Activated CD4-positive, alpha-beta memory T cell treated with anti-CD3 and anti-CD28 coated beads for 36 hours (primary cell): Measurements from ENCODE around the gene SH2D7. TPM values are rescaled to one million over a fixed set of nuclear protein-coding genes. Genes with fewer than 3 reads are reported as not detected.

Source experiments
- CTCF ChIA-PET: fragments of 350-600 bp; sonication (Branson Sonifier 250); formaldehyde crosslinking; loops from one replicate; lab custom pipeline; 2021; ENCODE audit warnings: antibody characterized with exemption, inconsistent platforms; lab: Charles Lee
- POLR2A ChIA-PET: fragments of 350-600 bp; sonication (Branson Sonifier 250); formaldehyde crosslinking; loops from one replicate; lab custom pipeline; 2021; ENCODE audit warnings: antibody characterized with exemption; lab: Charles Lee
- DNase-seq: peaks from one replicate; pipeline ENCODE4 v3.0.0-alpha.2; 2020
- H3K27ac Mint-ChIP-seq: one replicate; pipeline ENCODE4 v1.8.0; 2021; ENCODE audit warnings: mixed read lengths
- H3K27me3 Mint-ChIP-seq: one replicate; pipeline ENCODE4 v1.8.0; 2021; ENCODE audit warnings: mixed read lengths
- H3K36me3 Mint-ChIP-seq: one replicate; pipeline ENCODE4 v1.8.0; 2021; ENCODE audit warnings: mixed read lengths
- H3K4me1 Mint-ChIP-seq: one replicate; pipeline ENCODE4 v1.8.0; 2021; ENCODE audit warnings: low read depth, mixed read lengths
- H3K4me3 Mint-ChIP-seq: one replicate; pipeline ENCODE4 v1.8.0; 2021; ENCODE audit warnings: mild to moderate bottlenecking, mixed read lengths
- H3K9me3 Mint-ChIP-seq: one replicate; pipeline ENCODE4 v1.8.0; 2021; ENCODE audit warnings: mixed read lengths
- intact Hi-C: fragments of 100-400 bp; cut with micrococcal nuclease; formaldehyde crosslinking; loops from one replicate; pipeline ENCODE4 v1.15.1; 2023
- total RNA-seq, 2 experiments: library from RNA; stranded (reverse); gene quantifications; one replicate each; pipeline ENCODE4 v1.2.3, GENCODE V29; 2021

Gene SH2D7
- total RNA-seq, 2 experiments from 2014 or later = not detected

DNA sequence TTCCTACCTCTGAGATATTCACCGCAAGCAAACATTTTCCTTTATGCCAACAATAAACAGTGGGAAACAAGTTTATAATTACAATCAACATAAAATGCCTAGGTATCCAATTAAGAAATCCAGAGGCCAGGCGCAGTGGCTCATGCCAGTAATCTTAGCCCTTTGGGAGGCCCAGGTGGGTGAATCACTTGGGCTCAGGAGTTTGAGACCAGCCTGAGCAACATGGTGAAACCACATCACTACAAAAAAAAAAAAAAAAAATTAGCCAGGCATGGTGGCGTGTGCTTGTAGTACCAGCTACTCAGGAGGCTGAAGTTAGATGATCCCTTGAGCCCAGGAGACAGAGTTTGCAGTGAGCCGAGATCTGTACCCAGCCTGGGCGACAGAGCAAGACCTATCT is 32.1 kb upstream of the SH2D7 start:
- Mint-ChIP-seq H3K4me3 (no peak overlapping the region), H3K4me1 (peaks cover 59% of the 10 kb centered on the region), H3K36me3 (peaks cover 2% of the 10 kb centered on the region), H3K27ac (peak overlapping the region; percentile 88), H3K27me3 (no peaks in the 10 kb centered on the region), H3K9me3 (no peaks in the 10 kb centered on the region)
- DNase-seq = peak; percentile 62
- intact Hi-C loops = no loop called here
- CTCF ChIA-PET = interaction anchor here (1.2 to 2.0 kb wide), 2 partner anchors 10 to 101 kb away, joined by 4 to 12 read pairs; no protein-coding TSS in a partner anchor
- POLR2A ChIA-PET = interaction anchor here (1.9 to 2.1 kb wide), 2 partner anchors 10 to 26 kb away, joined by 5 to 14 read pairs; no protein-coding TSS in a partner anchor

DNA sequence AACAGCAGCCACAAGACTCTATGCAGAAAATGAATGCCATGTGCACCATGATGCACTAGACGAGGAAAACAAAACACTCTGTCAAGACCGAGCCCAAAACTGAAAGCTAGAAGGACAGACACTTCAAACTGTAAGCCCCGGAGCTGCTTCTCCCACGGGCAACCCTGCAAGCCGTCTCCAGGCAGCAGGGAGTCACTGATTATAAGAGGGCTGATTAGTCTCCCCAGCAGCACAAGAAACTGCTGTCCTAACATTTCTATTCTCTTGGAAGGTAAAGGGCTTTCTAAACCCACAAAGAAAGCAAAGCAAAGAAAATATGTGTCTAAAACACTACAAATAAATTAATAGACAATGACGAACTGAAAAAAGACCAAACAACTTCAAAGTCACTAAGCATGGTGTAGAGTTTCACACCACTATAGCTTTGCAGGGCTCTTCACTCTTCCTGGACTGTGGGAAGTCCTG is 30.4 kb upstream of the SH2D7 start:
- H3K27me3 Mint-ChIP-seq = no peaks in the 10 kb centered on the region
- peak; percentile 61 for DNase-seq
- peaks cover 42% of the 10 kb centered on the region for H3K4me1 Mint-ChIP-seq
- no peaks in the 10 kb centered on the region for H3K36me3 Mint-ChIP-seq
- H3K9me3 Mint-ChIP-seq = no peaks in the 10 kb centered on the region
- CTCF ChIA-PET = interaction anchor here (0.6 to 2.5 kb wide), 8 partner anchors 9 to 103 kb away, joined by 3 to 13 read pairs (median 6); no protein-coding TSS in a partner anchor
- POLR2A ChIA-PET = interaction anchor here (1.6 to 2.1 kb wide), 3 partner anchors 11 to 26 kb away, joined by 5 to 15 read pairs (median 7); no protein-coding TSS in a partner anchor
- peak overlapping the region; percentile 50 for H3K4me3 Mint-ChIP-seq
- peak overlapping the region; percentile 69 for H3K27ac Mint-ChIP-seq
- intact Hi-C loops = no loop called here

DNA sequence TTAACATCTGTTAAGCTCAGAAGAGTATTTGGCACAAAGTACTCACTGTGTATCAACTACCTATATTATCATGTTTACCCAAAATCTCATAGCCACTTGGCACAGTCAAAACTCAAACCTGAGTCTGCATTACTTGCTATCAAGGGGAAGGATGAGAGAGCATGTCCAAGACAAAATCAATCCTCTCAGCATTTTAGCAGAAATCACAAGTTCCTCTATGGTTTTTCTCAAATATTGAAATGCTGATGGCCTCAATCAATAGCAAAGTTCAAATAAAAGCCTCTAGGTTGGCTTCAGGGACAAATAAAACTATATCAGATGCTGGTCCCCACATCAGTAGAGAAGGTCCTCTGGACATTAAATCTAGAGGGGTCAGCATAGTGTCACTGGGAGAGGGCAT is 29.1 kb upstream of the SH2D7 start:
- no peaks in the 10 kb centered on the region for H3K27me3 Mint-ChIP-seq
- POLR2A ChIA-PET = interaction anchor here (1.7 to 2.1 kb wide), 2 partner anchors 12 to 16 kb away, joined by 5 to 15 read pairs; no protein-coding TSS in a partner anchor
- no peak for DNase-seq
- no peak overlapping the region for H3K4me3 Mint-ChIP-seq
- H3K9me3 Mint-ChIP-seq = no peaks in the 10 kb centered on the region
- CTCF ChIA-PET = interaction anchor here (0.8 to 2.5 kb wide), 5 partner anchors 11 to 104 kb away, joined by 3 to 13 read pairs (median 6); no protein-coding TSS in a partner anchor
- peak overlapping the region; percentile 16 for H3K27ac Mint-ChIP-seq
- no peaks in the 10 kb centered on the region for H3K36me3 Mint-ChIP-seq
- intact Hi-C loops = no loop called here
- peaks cover 32% of the 10 kb centered on the region for H3K4me1 Mint-ChIP-seq

DNA sequence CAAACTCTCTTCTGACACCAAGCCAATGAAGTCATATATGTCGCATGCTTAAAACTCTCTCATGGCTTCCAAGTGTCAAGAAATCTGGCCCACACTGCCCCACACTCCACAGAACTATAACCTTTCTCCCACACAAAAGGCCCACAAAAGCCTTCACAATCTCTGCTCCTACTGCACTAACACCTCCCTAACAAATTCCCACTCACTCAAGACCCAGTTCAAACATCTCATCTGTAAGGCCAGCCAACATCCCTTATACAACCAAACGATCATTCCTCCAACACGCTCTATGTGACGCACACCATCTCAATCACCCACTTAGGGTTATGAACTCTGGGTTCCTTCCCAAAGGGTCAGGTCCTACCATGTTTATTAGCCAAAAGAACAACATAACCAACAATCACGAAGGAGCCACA is 28.4 kb upstream of the SH2D7 start:
- CTCF ChIA-PET = no interaction called here
- H3K36me3 Mint-ChIP-seq = no peaks in the 10 kb centered on the region
- POLR2A ChIA-PET = no interaction called here
- no peaks in the 10 kb centered on the region for H3K9me3 Mint-ChIP-seq
- H3K4me1 Mint-ChIP-seq = peaks cover 25% of the 10 kb centered on the region
- H3K27me3 Mint-ChIP-seq = no peaks in the 10 kb centered on the region
- intact Hi-C loops = no loop called here
- DNase-seq = no peak
- H3K4me3 Mint-ChIP-seq = no peak overlapping the region
- H3K27ac Mint-ChIP-seq = no peak overlapping the region

GRCh38 chr15:78064544-78064943 is 27.8 kb upstream of the SH2D7 start:
- H3K4me3 Mint-ChIP-seq = no peak overlapping the region
- H3K4me1 Mint-ChIP-seq = peaks cover 19% of the 10 kb centered on the region
- POLR2A ChIA-PET = interaction anchor here (1.6 kb wide), 1 partner anchor 8 kb away, joined by 4 read pairs; no protein-coding TSS in a partner anchor
- H3K27me3 Mint-ChIP-seq = no peaks in the 10 kb centered on the region
- H3K36me3 Mint-ChIP-seq = no peaks in the 10 kb centered on the region
- no peaks in the 10 kb centered on the region for H3K9me3 Mint-ChIP-seq
- CTCF ChIA-PET = no interaction called here
- intact Hi-C loops = no loop called here
- H3K27ac Mint-ChIP-seq = no peak overlapping the region
- no peak for DNase-seq

DNA sequence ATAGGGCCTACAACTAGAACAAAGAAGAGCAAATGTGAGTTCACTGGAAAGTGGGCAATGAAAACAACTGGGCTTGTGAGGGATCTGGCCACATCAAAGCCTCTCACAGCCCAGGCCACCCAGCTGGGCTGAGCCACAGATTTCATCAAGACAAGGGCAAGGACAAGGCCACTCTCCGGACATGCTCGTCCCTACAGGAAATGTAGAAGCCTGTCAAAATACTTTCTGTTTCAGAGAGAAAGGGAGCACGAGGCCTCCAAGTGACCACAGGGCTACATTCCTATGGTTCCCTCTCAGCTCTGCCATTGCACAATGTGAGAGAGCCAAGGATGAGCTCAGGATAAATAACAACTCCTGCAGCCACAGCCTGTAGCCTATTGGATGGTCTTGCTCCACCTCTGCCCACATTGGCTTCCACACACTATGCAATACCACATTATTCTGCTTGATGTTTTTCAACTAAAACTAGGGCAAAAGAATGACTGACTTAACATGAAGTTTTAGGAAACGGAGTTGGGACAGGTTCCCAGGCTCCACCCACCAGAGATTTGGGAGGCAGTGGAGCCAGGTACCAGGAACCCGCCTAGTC is 27.0 kb upstream of the SH2D7 start:
- POLR2A ChIA-PET = interaction anchor here (0.8 to 1.6 kb wide), 5 partner anchors 8 to 36 kb away, joined by 3 to 4 read pairs (median 3); no protein-coding TSS in a partner anchor

GRCh38 chr15:78065973-78066946 is 26.1 kb upstream of the SH2D7 start:
- peaks cover under 1% of the 10 kb centered on the region for H3K36me3 Mint-ChIP-seq
- no peak overlapping the region for H3K27ac Mint-ChIP-seq
- intact Hi-C loops = no loop called here
- no peaks in the 10 kb centered on the region for H3K9me3 Mint-ChIP-seq
- no peaks in the 10 kb centered on the region for H3K27me3 Mint-ChIP-seq
- DNase-seq = no peak
- H3K4me1 Mint-ChIP-seq = peaks cover 11% of the 10 kb centered on the region
- ChIA-PET POLR2A (interaction anchor here (0.8 to 5.4 kb wide), 9 partner anchors 8 to 35 kb away, joined by 3 to 47 read pairs (median 3); no protein-coding TSS in a partner anchor), CTCF (interaction anchor here (0.9 to 4.4 kb wide), 5 partner anchors 16 to 42 kb away, joined by 3 to 40 read pairs (median 5); no protein-coding TSS in a partner anchor)
- H3K4me3 Mint-ChIP-seq = no peak overlapping the region

More for the DNA sequence above, 27.0 kb upstream of the SH2D7 start:
- Mint-ChIP-seq H3K4me1 (peaks cover 11% of the 10 kb centered on the region), H3K27me3 (no peaks in the 10 kb centered on the region), H3K4me3 (no peak overlapping the region), H3K27ac (no peak overlapping the region), H3K36me3 (no peaks in the 10 kb centered on the region), H3K9me3 (no peaks in the 10 kb centered on the region)
- no peak for DNase-seq
- intact Hi-C loops = no loop called here
- CTCF ChIA-PET = interaction anchor here (0.9 to 1.6 kb wide), 3 partner anchors 16 to 43 kb away, joined by 3 to 5 read pairs (median 4); no protein-coding TSS in a partner anchor

GRCh38 chr15:78067328-78068228 is 24.8 kb upstream of the SH2D7 start:
- H3K9me3 Mint-ChIP-seq = no peaks in the 10 kb centered on the region
- no peaks in the 10 kb centered on the region for H3K27me3 Mint-ChIP-seq
- ChIA-PET POLR2A (interaction anchor here (0.8 to 5.4 kb wide), 5 partner anchors 8 to 33 kb away, joined by 4 to 47 read pairs (median 6); no protein-coding TSS in a partner anchor), CTCF (interaction anchor here (0.9 to 4.4 kb wide), 11 partner anchors 11 to 109 kb away, joined by 3 to 40 read pairs (median 5); no protein-coding TSS in a partner anchor)
- no peak overlapping the region for H3K27ac Mint-ChIP-seq
- H3K36me3 Mint-ChIP-seq = peaks cover 3% of the 10 kb centered on the region
- intact Hi-C loops = loop anchor here (1.0 to 2.0 kb wide), 3 partner anchors 17 to 39 kb away; no protein-coding TSS in a partner anchor
- no peak for DNase-seq
- no peak overlapping the region for H3K4me3 Mint-ChIP-seq
- peaks cover 16% of the 10 kb centered on the region for H3K4me1 Mint-ChIP-seq

GRCh38 chr15:78069052-78069414 is 23.3 kb upstream of the SH2D7 start:
- intact Hi-C loops = loop anchor here (2.0 kb wide), 1 partner anchor 38 kb away; no protein-coding TSS in a partner anchor
- POLR2A ChIA-PET = interaction anchor here (2.7 to 5.4 kb wide), 3 partner anchors 18 to 34 kb away, joined by 13 to 47 read pairs (median 39); no protein-coding TSS in a partner anchor
- CTCF ChIA-PET = interaction anchor here (1.0 to 4.6 kb wide), 11 partner anchors 12 to 159 kb away, joined by 3 to 40 read pairs (median 4); no protein-coding TSS in a partner anchor
- Mint-ChIP-seq H3K27ac (no peak overlapping the region), H3K9me3 (no peaks in the 10 kb centered on the region), H3K4me3 (peak overlapping the region; percentile 64), H3K4me1 (peaks cover 29% of the 10 kb centered on the region), H3K27me3 (no peaks in the 10 kb centered on the region), H3K36me3 (peaks cover 3% of the 10 kb centered on the region)
- DNase-seq = peak; percentile 41

DNA sequence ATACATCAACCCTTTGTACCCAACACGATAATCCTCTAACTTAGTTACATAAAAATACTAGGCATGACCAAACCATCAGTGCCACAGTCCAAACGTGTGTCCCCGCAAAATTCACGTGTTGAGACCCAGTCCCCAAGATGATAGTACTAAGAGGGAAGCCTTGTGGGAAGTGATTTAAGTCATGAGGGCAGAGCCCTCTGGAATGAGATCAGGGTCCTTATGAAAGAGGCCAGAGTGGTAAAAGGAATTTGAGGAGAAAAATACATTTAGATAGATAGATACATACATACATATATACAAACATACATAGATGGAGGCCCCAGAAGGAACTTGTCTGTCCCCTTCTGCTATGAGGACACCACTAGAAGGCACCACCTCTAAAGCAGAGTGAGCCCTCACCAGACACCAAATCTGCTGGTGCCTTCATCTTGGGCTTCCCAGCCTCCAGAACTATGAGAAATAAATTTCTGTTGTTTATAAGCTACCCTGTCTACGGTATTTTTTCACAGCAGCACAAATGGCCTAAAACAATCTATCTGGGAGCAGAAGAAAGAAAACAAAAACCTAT is 22.8 kb upstream of the SH2D7 start:
- Mint-ChIP-seq H3K4me3 (peak overlapping the region; percentile 70), H3K27ac (no peak overlapping the region), H3K36me3 (peaks cover 5% of the 10 kb centered on the region), H3K9me3 (no peaks in the 10 kb centered on the region), H3K27me3 (no peaks in the 10 kb centered on the region), H3K4me1 (peaks cover 33% of the 10 kb centered on the region)
- intact Hi-C loops = loop anchor here (2.0 kb wide), 1 partner anchor 37 kb away; no protein-coding TSS in a partner anchor
- DNase-seq = no peak
- ChIA-PET CTCF (interaction anchor here (1.0 to 4.6 kb wide), 13 partner anchors 15 to 159 kb away, joined by 3 to 40 read pairs (median 4); no protein-coding TSS in a partner anchor), POLR2A (interaction anchor here (2.7 to 5.4 kb wide), 3 partner anchors 18 to 35 kb away, joined by 13 to 47 read pairs (median 39); no protein-coding TSS in a partner anchor)
